Cardiac muscle cell (in vitro differentiated cells and primary cell): ENCODE data around the gene DOCK4. TPM values are rescaled to one million over a fixed set of nuclear protein-coding genes. Genes with fewer than 3 reads are reported as not detected.

Experiments
- DNase-seq, 2 donors: peaks; one replicate each; pipeline versions ENCODE4 v3.0.0 to v3.0.0-alpha.2; 2010 to 2017; ENCODE audit warnings: low read depth in 1 of 2, low spot score in 1 of 2
- H3K27ac ChIP-seq: fragments of 200-600 bp; sonication (generic); 2 replicates; pipeline ENCODE4 v1.5.1; 2016
- H3K27me3 ChIP-seq: fragments of 200-600 bp; sonication (generic); 2 replicates; pipeline ENCODE4 v1.6.0; 2016; ENCODE audit warnings: control low read depth
- H3K36me3 ChIP-seq: fragments of 200-600 bp; sonication (generic); 2 replicates; pipeline ENCODE4 v1.5.1; 2016; ENCODE audit warnings: control low read depth
- H3K4me1 ChIP-seq: fragments of 200-600 bp; sonication (generic); 2 replicates; pipeline ENCODE4 v1.8.1; 2017; ENCODE audit warnings: low read depth, mild to moderate bottlenecking, mixed run types
- H3K4me3 ChIP-seq: fragments of 200-600 bp; sonication (generic); 2 replicates; pipeline ENCODE4 v1.5.1; 2016; ENCODE audit warnings: mild to moderate bottlenecking
- H3K9me3 ChIP-seq: fragments of 200-600 bp; sonication (generic); 2 replicates; pipeline ENCODE4 v1.5.1; 2017; ENCODE audit warnings: low read depth, mild to moderate bottlenecking, control low read depth
- polyA plus RNA-seq: library from polyadenylated mRNA; unstranded; fragments of >200 nt; fragmentation: Nextera tagmentation; extraction: Ambion mirVana; gene quantifications from 2 replicates; pipeline ENCODE4 v1.2.1, GENCODE V29; 2016
- total RNA-seq: library from RNA; depleted of rRNA; stranded (reverse); fragments of >200 nt; gene quantifications from 2 replicates; pipeline ENCODE4 v1.2.3, GENCODE V29; 2016
- TF ChIP-seq, protein P1 (sequence below): IDR thresholded peaks from 2 replicates; pipeline ENCODE4 v1.5.1; 2012; ENCODE audit warnings: low read depth, mild to moderate bottlenecking, low read length

The DOCK4 gene
- total and polyA plus RNA-seq, 2 experiments from 2014 or later: 5.3 to 11.4 TPM

DNA sequence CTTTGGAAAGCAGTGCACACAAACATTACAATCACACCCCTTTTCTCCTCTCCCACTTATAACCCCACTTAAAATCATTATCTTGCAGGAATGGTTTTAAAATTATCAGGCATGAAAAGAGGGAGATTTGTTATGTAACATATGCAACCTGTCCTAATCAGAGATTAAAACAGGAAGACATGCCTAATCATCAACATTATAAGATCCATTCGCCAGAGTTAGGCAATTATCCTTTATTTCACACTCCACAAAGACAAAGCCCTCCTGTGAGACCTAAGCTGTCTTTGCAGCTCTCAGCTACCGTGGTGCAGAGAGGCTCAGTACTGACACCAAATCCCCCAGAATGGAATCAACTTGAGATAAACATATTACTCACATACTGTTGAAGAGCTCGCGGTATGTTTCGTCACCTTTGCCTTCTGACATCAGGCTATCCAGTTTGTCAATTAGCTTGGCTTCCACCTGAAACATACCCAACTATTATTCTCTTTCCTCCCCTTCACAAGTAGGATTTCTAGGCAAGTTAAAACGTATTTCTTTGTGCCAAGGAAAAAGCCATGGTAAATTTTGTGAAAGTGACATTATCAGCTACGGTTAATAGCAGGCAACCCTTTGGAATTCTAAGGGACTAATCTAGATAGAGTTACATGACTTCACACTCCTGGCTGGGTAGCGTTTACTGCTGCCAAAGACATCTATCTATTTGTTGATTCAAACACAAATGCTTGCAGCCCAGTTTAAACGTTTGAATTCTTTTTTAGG lies 417.7 kb downstream of the DOCK4 start:
- Histone ChIP-seq H3K36me3 (no peaks in the 10 kb centered on the region), H3K4me3 (no peak overlapping the region), H3K9me3 (no peaks in the 10 kb centered on the region), H3K27me3 (peaks cover 14% of the 10 kb centered on the region), H3K4me1 (peaks cover 10% of the 10 kb centered on the region), H3K27ac (no peak overlapping the region)
- peak; percentile 35 to 37 for DNase-seq
- TF ChIP-seq, protein P1, sequence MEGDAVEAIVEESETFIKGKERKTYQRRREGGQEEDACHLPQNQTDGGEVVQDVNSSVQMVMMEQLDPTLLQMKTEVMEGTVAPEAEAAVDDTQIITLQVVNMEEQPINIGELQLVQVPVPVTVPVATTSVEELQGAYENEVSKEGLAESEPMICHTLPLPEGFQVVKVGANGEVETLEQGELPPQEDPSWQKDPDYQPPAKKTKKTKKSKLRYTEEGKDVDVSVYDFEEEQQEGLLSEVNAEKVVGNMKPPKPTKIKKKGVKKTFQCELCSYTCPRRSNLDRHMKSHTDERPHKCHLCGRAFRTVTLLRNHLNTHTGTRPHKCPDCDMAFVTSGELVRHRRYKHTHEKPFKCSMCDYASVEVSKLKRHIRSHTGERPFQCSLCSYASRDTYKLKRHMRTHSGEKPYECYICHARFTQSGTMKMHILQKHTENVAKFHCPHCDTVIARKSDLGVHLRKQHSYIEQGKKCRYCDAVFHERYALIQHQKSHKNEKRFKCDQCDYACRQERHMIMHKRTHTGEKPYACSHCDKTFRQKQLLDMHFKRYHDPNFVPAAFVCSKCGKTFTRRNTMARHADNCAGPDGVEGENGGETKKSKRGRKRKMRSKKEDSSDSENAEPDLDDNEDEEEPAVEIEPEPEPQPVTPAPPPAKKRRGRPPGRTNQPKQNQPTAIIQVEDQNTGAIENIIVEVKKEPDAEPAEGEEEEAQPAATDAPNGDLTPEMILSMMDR: no peak

DNA sequence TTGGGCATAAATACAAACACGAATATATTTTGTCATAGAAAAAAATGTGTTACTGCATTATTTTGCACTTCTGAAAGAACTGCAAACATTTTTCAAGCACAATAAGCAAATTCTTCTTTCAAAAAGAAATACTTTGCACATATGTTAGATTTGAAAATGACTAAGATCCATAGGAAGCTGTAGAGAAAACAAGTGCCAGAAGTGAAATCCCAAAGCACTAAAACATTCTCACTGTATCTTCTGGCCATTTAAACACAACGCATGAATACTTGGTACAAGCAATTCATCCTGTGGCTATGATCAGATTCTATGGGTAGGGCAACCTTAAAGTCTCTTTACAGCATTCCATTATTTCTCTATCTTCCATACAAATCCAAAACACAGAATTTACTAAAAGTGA lies 418.5 kb downstream of the DOCK4 start:
- no peak for DNase-seq
- TF ChIP-seq, protein P1: no peak
- H3K9me3 ChIP-seq: no peaks in the 10 kb centered on the region

DNA sequence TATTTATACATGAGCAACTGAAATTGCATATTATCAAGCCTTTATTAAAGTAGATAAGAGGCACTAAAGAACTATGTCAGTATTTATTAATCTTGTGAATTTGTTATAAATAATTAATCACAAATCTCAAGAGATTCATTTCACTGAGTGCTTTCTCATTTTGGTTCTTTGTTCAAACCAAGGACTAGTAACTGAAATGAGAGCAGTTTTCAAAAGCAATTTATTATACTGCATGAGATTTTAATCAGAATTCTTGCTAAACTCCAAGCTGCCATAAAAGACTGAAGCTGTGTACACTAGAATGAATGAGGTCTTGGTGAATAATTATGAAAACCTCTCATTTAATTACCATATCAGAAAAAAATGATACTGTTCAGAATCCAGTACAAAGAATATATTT lies 419.1 kb downstream of the DOCK4 start:
- Histone ChIP-seq H3K4me1 (peaks cover 10% of the 10 kb centered on the region), H3K9me3 (no peaks in the 10 kb centered on the region), H3K36me3 (no peaks in the 10 kb centered on the region), H3K27ac (no peak overlapping the region), H3K27me3 (peaks cover 16% of the 10 kb centered on the region), H3K4me3 (no peak overlapping the region)
- DNase-seq: no peak
- TF ChIP-seq, protein P1: no peak

More for the DNA sequence above, 418.5 kb downstream of the DOCK4 start:
- H3K27me3 ChIP-seq: peaks cover 14% of the 10 kb centered on the region
- no peak overlapping the region for H3K27ac ChIP-seq
- peaks cover 10% of the 10 kb centered on the region for H3K4me1 ChIP-seq
- no peaks in the 10 kb centered on the region for H3K36me3 ChIP-seq
- H3K4me3 ChIP-seq: no peak overlapping the region

DNA sequence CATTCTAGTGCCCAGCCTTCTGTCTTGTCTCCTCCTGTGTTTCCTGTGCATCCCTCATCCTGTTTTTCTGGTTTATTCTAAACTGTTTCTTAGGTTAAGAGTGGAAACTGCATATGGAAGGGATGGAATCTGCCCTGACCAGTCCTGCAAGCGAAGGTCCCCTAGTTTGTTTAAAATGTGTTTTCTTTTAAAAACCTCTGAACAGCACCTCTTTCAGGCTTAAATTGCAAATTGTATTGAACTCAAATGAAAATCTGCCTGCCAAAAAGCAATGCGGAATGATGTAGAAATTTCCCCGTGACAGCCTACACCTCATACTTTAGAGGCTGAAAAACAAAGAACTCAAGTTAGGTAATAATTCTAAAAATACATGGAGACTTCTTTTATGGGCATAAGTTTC lies 421.1 kb downstream of the DOCK4 start:
- H3K36me3 ChIP-seq: no peaks in the 10 kb centered on the region
- no peak for DNase-seq
- peaks cover 10% of the 10 kb centered on the region for H3K4me1 ChIP-seq
- H3K9me3 ChIP-seq: no peaks in the 10 kb centered on the region
- peaks cover 18% of the 10 kb centered on the region for H3K27me3 ChIP-seq
- H3K27ac ChIP-seq: no peak overlapping the region
- TF ChIP-seq, protein P1: no peak
- no peak overlapping the region for H3K4me3 ChIP-seq

DNA sequence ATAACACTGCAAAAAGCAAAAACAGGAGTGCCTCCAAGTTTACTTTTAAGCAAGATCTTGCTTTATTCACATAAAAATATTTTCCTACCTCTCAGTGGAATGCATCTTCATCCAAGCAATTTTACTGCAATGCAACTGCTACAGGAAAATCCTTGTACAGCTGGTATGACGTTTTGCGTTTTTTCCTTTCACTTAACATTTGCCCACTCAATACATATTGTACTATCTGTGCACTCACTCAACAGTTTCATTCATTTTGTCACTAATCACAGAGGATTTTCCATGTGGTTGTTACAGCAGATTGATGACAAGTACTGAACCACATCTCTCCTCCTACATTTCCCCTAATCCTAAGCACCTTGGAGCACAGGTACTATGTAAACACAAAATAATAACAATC lies 421.9 kb downstream of the DOCK4 start:
- Histone ChIP-seq H3K4me1 (peaks cover 10% of the 10 kb centered on the region), H3K4me3 (no peak overlapping the region), H3K9me3 (no peaks in the 10 kb centered on the region), H3K27me3 (peaks cover 18% of the 10 kb centered on the region), H3K36me3 (no peaks in the 10 kb centered on the region), H3K27ac (no peak overlapping the region)
- TF ChIP-seq, protein P1: no peak
- no peak for DNase-seq
